A673 (cell line): ENCODE data around the gene STAG1.

Source experiments
- CTCF ChIP-seq: fragments of 300-800, 200-600 bp; sonication (generic); conservative IDR thresholded peaks from 2 replicates; pipeline ENCODE4 v1.5.1; 2017; ENCODE audit warnings: low read depth, mild to moderate bottlenecking, antibody characterized with exemption, low read length, moderate library complexity, mixed read lengths
- EZH2 ChIP-seq: fragments of 200-600 bp; sonication (generic); IDR thresholded peaks from 2 replicates; pipeline ENCODE4 v1.6.1; 2017; ENCODE audit warnings: borderline replicate concordance, low read depth, mild to moderate bottlenecking, mixed read lengths, antibody characterized with exemption, low read length; ENCODE audit not compliant: poor library complexity, severe bottlenecking

- no peak for TF ChIP-seq CTCF
- TF ChIP-seq EZH2 = no peak
Measured at GRCh38 chr3:136626493-136626892, 125.7 kb downstream of the STAG1 start.
